Stimulated activated CD8-positive, alpha-beta memory T cell treated with anti-CD3 and anti-CD28 coated beads, Interleukin-12 subunit alpha, Interleukin-12 subunit beta, amount 100 ng/mL, for 24 hours (primary cell): ENCODE data around the gene EHMT2.
"Not testable (repeated sequence)": the region's sequence is repeated elsewhere in the genome, so short reads cannot be mapped to it uniquely, and the experiment has no call there.

Source experiments
- DNase-seq: peaks from one replicate; pipeline ENCODE4 v3.0.0-alpha.2; 2020; ENCODE audit errors: extremely low read depth

Gene EHMT2

DNA sequence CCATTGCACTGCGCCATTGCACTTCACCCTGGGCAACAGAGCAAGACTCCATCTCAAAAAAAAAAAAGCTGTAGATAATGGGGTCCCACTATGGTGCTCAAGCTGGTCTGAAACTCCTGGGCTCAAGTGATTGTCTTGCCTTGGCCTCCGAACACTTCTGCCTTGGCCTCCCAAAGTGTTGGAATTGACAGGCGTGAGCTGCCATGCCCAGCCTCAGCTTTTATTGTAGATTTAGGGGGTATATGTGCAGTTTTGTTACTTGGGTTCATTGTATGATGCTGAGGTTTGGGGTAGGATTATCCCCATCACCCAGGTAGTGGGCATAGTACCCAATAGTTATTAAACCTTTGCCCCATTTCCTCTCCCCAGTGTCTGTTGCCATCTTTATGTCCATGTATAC, 58.5 kb downstream of the EHMT2 start:
- no peak for DNase-seq

DNA sequence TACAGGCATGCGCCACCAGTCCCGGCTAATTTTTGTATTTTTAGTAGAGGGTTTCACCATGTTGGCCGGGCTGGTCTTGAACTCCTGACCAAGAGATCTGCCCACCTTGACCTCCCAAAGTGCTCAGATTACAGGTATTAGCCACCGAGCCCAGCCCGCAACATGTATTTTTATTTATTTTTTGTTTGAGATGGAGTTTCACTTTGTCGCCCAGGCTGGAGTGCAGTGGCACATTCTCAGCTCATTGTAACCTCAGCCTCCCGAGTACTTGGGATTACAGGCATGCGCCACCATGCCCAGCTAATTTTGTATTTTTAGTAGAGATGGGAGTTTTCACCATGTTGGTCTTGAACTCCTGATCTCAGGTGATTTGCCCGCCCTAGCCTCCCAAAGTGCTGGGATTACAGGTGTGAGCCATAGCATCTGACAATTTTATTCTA, 59.4 kb downstream of the EHMT2 start:
- not testable (repeated sequence) for DNase-seq

- DNase-seq = no peak
These were observed 60.0 kb downstream of the EHMT2 start for GRCh38 chr6:31837369-31838113.

DNA sequence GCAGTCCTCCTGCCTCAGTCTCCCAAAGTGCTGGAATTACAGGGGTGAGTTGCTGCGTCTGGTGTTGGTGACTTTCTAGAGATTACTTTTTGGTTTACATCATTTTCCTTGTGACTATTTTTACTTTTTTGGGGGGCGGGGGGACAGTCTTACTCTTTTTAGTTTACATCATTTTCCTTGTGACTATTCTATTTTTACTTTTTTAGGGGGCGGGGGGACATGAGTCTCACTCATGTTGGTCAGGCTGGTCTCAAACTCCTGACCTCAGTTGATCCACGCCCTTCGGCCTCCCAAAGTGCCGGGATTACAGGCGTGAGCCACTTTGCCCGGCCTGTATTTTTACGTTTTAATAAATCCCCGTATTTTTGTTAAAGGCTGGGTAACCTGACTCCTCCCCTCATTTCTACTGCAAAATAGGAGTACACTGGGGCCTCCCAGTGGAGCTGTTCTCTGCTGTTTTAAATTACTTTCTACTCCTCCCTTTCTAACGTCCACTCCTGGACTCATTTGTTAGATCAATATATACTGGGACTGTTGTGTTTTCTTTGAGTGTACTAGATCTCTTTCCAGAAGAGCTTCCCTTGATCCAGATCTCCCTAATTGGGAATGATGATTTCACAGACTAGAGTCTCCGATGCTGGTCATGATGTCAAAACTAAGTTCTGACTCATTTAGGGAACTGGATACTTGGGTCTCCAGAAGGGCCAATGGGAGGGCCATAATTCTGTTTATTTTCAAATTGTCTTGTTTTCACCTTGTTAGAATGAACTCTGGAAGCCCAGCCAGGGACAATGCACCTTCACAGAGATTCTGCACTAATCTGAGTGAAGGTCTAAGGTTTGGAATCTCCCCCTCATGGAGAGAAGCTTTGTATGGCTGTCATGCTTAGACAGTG, 60.8 kb downstream of the EHMT2 start:
- no peak for DNase-seq

DNA sequence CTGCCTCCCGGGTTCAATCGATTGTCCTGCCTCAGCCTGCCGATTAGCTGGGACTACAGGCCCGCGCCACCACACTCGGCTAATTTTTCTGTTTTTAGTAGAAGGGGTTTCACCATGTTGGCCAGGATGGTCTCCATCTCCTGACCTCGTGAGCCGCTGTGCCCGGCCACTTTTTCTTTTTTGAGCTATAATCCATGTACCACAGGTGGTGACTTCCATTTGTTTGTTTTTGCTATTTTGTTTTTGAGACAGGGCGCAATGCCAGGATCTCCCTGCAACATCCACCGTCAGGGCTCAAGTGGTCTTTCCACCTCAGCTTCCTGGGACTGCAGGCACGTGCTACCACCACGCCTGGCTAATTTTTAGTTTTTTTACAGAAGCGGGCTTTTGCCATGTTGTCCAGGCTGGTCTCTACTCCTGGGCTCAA, 61.4 kb downstream of the EHMT2 start:
- no peak for DNase-seq

DNA sequence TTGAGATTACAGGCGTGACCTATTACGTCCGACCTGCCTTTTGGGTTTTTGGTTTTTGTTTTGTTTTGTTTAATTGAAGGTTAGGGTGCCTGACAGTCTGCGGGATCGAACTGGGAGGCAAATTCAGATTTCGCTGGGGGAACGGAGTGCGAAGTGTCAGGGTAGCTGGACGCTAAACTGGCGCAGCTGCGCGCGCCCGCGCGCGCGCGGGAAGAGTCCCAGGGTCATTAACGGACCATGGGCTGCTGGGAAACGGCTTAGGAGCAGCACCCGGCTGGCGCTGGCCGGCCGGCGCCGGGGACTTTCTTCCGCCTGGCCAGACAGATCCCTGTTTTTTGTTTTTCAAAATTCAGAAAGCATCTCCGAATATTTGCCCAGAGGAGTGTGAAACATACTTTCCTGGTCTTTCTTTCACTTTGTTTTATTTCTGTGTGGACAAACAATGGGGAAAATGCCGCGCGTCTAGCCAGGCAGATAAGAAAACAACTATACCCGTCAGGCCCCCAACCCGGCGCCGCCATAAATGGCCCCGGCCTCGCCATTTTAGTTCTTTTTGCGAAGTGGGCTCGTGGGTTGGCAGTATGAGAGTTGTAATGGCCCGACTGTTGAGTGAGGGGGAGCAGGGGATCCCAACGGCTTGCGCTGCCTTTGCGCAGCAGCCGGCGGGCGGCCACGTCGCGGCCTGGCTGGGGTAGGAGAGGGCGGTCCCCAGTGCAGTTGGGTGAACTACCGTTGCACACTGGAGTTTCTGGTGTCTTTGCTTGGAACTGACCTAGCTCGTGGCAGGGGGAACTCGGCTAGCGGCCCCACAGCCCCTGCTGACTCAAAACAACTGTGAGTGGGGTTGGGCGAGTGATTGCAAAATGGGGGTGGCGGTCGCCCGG, 62.9 kb downstream of the EHMT2 start:
- DNase-seq = no peak

GRCh38 chr6:31831350-31832215, 65.9 kb downstream of the EHMT2 start:
- DNase-seq = no peak

DNA sequence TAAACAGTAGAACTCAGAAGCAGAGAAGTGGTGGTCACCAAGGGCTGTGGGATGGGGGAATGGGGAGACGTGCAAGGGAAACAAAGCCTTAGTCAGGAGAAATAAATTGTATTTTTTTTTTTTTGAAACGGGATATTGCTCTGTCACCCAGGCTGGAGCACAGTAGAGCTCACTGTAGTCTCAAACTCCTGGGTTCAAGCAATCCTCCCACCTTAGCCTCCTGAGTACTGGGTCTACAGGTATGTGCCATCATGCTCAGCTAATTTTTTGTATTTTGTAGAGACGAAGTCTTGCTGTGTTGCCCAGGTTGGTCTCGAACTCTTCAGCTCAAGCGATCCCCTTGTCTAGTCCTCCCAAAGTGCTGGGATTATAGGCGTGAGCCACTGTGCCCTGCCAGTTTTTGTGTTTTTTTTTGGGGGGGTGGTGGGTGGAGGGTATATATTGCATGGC, 66.6 kb downstream of the EHMT2 start:
- DNase-seq = no peak
